ENCODE measurements around the gene EFCAB5.
"Not testable (repeated sequence)": the region's sequence is repeated elsewhere in the genome, so short reads cannot be mapped to it uniquely, and the experiment has no call there.

EFCAB5 gene

GRCh38 chr17:30095507-30096244 lies 154.2 kb downstream of the EFCAB5 start:
- no peak for DNase-seq (ENCODE audit: low read depth)

GRCh38 chr17:30101686-30102390 lies 160.4 kb downstream of the EFCAB5 start:
- no peak for DNase-seq (ENCODE audit: low read depth)

GRCh38 chr17:30103921-30104320 lies 162.5 kb downstream of the EFCAB5 start:
- DNase-seq (ENCODE audit: low read depth) = no peak

- DNase-seq (ENCODE audit: low read depth) = no peak
These were observed 163.3 kb downstream of the EFCAB5 start for GRCh38 chr17:30104575-30105339.

GRCh38 chr17:30112794-30113193 lies 171.4 kb downstream of the EFCAB5 start:
- no peak for DNase-seq (ENCODE audit: low read depth)

GRCh38 chr17:30113213-30113612 lies 171.8 kb downstream of the EFCAB5 start:
- no peak for DNase-seq (ENCODE audit: low read depth)

- no peak for DNase-seq (ENCODE audit: low read depth)
These were observed 174.9 kb downstream of the EFCAB5 start for GRCh38 chr17:30116345-30116660.

- DNase-seq (ENCODE audit: low read depth) = peak; percentile 78
These were observed 175.5 kb downstream of the EFCAB5 start, which contains the start of gene NSRP1 for GRCh38 chr17:30116661-30117551. TSS of gene NSRP1 (plus strand) at chr17:30116816. CDS start at chr17:30116844, 28 bp downstream.

GRCh38 chr17:30117675-30118081 lies 176.2 kb downstream of the EFCAB5 start:
- no peak for DNase-seq (ENCODE audit: low read depth)

GRCh38 chr17:30118635-30119034 lies 177.2 kb downstream of the EFCAB5 start:
- DNase-seq (ENCODE audit: low read depth) = not testable (repeated sequence)

GRCh38 chr17:30124273-30124796 lies 182.9 kb downstream of the EFCAB5 start:
- DNase-seq (ENCODE audit: low read depth) = no peak

GRCh38 chr17:30130121-30130520 lies 188.7 kb downstream of the EFCAB5 start:
- DNase-seq (ENCODE audit: low read depth) = no peak

GRCh38 chr17:30132615-30133014 lies 191.2 kb downstream of the EFCAB5 start:
- DNase-seq (ENCODE audit: low read depth) = no peak

- no peak for DNase-seq (ENCODE audit: low read depth)
These were observed 191.8 kb downstream of the EFCAB5 start for GRCh38 chr17:30133197-30133596.

- DNase-seq (ENCODE audit: low read depth) = no peak
These were observed 193.1 kb downstream of the EFCAB5 start for GRCh38 chr17:30134551-30134950.

- no peak for DNase-seq (ENCODE audit: low read depth)
These were observed 195.7 kb downstream of the EFCAB5 start for GRCh38 chr17:30137158-30137557.

GRCh38 chr17:30147860-30148259 lies 206.4 kb downstream of the EFCAB5 start:
- not testable (repeated sequence) for DNase-seq (ENCODE audit: low read depth)

- DNase-seq (ENCODE audit: low read depth) = no peak
These were observed 206.9 kb downstream of the EFCAB5 start for GRCh38 chr17:30148376-30148775.

GRCh38 chr17:30151471-30151870 lies 210.0 kb downstream of the EFCAB5 start:
- no peak for DNase-seq (ENCODE audit: low read depth)

- no peak for DNase-seq (ENCODE audit: low read depth)
These were observed 212.0 kb downstream of the EFCAB5 start for GRCh38 chr17:30153463-30153862.

GRCh38 chr17:30155389-30155788 lies 214.0 kb downstream of the EFCAB5 start:
- no peak for DNase-seq (ENCODE audit: low read depth)
